ENCODE data around the gene LMTK2.
"Not testable (repeated sequence)": the region's sequence is repeated elsewhere in the genome, so short reads cannot be mapped to it uniquely, and the experiment has no call there.

Gene LMTK2

GRCh38 chr7:98216941-98217622, 110.4 kb downstream of the LMTK2 start:
- no peak for DNase-seq (ENCODE audit: low read depth in 2 of 2, low spot score in 1 of 2)

GRCh38 chr7:98217623-98218582, 111.2 kb downstream of the LMTK2 start:
- DNase-seq (ENCODE audit: low read depth in 2 of 2, low spot score in 1 of 2): no peak

- not testable (repeated sequence) for DNase-seq (ENCODE audit: low read depth in 2 of 2, low spot score in 1 of 2)
Observed at GRCh38 chr7:98219382-98219781, 112.7 kb downstream of the LMTK2 start.

- no peak for DNase-seq (ENCODE audit: low read depth in 2 of 2, low spot score in 1 of 2)
Observed at GRCh38 chr7:98221611-98222532, 115.2 kb downstream of the LMTK2 start.

GRCh38 chr7:98222533-98223195, 116.0 kb downstream of the LMTK2 start:
- no peak for DNase-seq (ENCODE audit: low read depth in 2 of 2, low spot score in 1 of 2)

- no peak for DNase-seq (ENCODE audit: low read depth in 2 of 2, low spot score in 1 of 2)
Observed at GRCh38 chr7:98223351-98223897, 116.8 kb downstream of the LMTK2 start.

GRCh38 chr7:98223898-98224700, 117.4 kb downstream of the LMTK2 start:
- DNase-seq (ENCODE audit: low read depth in 2 of 2, low spot score in 1 of 2): no peak

GRCh38 chr7:98224701-98225181, 118.1 kb downstream of the LMTK2 start:
- DNase-seq (ENCODE audit: low read depth in 2 of 2, low spot score in 1 of 2): no peak

GRCh38 chr7:98225913-98226614, 119.4 kb downstream of the LMTK2 start:
- no peak for DNase-seq (ENCODE audit: low read depth in 2 of 2, low spot score in 1 of 2)

- DNase-seq (ENCODE audit: low read depth in 2 of 2, low spot score in 1 of 2): no peak
Observed at GRCh38 chr7:98227939-98228338, 121.3 kb downstream of the LMTK2 start.

- DNase-seq (ENCODE audit: low read depth in 2 of 2, low spot score in 1 of 2): no peak
Observed at GRCh38 chr7:98228801-98229200, 122.1 kb downstream of the LMTK2 start.

GRCh38 chr7:98229441-98229840, 122.8 kb downstream of the LMTK2 start:
- DNase-seq (ENCODE audit: low read depth in 2 of 2, low spot score in 1 of 2): no peak

- DNase-seq (ENCODE audit: low read depth in 2 of 2, low spot score in 1 of 2): no peak
Observed at GRCh38 chr7:98229991-98230745, 123.5 kb downstream of the LMTK2 start.

- DNase-seq (ENCODE audit: low read depth in 2 of 2, low spot score in 1 of 2): no peak
Observed at GRCh38 chr7:98230746-98231471, 124.2 kb downstream of the LMTK2 start.

- no peak for DNase-seq (ENCODE audit: low read depth in 2 of 2, low spot score in 1 of 2)
Observed at GRCh38 chr7:98231493-98232262, 125.0 kb downstream of the LMTK2 start.

- no peak for DNase-seq (ENCODE audit: low read depth in 2 of 2, low spot score in 1 of 2)
Observed at GRCh38 chr7:98232263-98232585, 125.6 kb downstream of the LMTK2 start.

- no peak for DNase-seq (ENCODE audit: low read depth in 2 of 2, low spot score in 1 of 2)
Observed at GRCh38 chr7:98232799-98233198, 126.1 kb downstream of the LMTK2 start.

All from stimulated activated CD8-positive, alpha-beta memory T cell treated with anti-CD3 and anti-CD28 coated beads, Interleukin-4, amount 100 ng/mL, for 1 hour (primary cell).